KBM-7 (cell line): Measurements from ENCODE around the gene FAM81A.
A peak's percentile ranks its signal among the peaks of the same experiment; 100 is the strongest.

Experiments
- DNase-seq: peaks from one replicate; pipeline ENCODE4 v3.0.0-alpha.2; 2015
- in situ Hi-C: fragments of 300-500 bp; cut with MboI; formaldehyde crosslinking; loops from 2 replicates; pipeline ENCODE4 v1.14.3; 2020; ENCODE audit warnings: low sequenced_read_pairs, low pct_unique_long_range_greater_than_20kb, mixed read lengths

FAM81A gene

DNA sequence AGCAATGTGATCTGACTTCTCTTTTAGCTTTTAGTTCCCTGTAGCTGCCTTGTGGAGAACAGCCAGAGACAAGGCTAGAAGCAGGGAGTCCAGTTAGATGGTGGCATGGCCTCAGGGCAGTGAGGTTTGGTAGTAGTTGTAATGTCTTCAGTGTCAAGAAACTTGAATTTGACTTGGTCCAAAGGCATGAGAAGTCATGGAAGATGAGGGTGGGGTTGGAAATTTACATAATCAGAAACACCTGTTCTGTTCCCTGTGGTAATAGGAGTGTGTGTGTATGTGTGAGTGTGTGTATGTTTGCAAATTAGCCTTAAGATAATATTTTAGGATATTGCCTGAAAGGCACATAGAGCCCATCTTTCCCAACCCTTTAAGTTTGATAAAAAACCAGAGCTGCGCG lies 118.4 kb downstream of the FAM81A start:
- in situ Hi-C loops = no loop called here
- DNase-seq = no peak

DNA sequence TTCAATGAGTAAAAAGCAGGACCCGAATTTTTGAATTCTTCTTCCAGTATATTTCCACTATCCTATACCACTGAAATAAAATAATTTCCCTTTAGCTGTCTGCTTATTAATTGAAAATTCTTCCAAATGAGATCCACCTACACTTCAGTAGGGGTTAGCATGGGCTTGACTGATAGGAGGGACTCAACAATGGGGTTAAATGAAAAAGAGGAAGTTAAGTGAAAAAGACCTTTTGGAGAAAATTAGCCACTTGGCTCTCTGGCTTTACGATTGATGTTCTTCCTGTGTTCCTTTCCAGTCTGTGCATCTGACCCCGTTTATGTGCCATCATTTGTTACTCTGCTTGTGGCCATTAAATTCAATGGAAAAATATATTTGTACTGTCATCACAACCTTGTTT lies 119.6 kb downstream of the FAM81A start:
- peak; percentile 50 for DNase-seq

DNA sequence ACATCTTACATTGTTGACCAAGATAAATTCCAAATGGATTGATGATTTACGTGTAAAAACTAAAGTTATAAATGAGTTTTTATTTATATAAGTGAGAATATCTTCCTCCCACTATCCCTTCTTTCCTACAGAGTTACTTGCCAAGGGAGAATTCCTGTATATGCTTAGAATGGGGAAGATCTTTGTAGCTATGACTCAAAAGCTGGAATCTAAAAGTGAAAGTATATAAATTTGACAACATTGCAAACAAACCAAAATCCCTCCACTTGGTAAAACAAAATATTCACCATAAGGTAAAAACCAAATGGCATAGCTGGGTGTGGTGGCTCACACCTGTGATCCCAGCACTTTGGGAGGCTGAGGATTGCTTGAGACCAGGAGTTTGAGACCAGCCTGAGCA lies 120.9 kb downstream of the FAM81A start:
- in situ Hi-C loops = no loop called here
- DNase-seq = no peak

More for the DNA sequence above, 119.6 kb downstream of the FAM81A start:
- in situ Hi-C loops = no loop called here

DNA sequence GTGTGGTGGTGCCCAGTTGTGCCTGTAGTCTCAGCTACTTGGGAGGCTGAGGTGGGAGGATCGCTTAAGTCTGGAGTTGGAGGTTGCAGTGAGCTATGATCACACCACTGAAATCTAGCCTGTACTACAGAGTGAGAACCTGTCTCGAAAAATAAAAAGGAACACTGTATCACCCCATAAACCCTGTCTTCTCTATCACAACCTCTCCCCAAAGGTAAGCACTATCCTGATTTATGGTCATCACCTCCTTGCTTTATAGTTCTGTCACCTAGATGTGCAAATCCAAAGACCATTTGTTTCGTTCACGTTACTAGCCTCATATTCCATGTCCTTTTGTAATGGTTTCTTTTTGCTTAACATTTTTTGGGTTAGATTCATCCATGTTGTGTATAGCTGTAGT lies 123.6 kb downstream of the FAM81A start:
- no peak for DNase-seq
- in situ Hi-C loops = no loop called here

DNA sequence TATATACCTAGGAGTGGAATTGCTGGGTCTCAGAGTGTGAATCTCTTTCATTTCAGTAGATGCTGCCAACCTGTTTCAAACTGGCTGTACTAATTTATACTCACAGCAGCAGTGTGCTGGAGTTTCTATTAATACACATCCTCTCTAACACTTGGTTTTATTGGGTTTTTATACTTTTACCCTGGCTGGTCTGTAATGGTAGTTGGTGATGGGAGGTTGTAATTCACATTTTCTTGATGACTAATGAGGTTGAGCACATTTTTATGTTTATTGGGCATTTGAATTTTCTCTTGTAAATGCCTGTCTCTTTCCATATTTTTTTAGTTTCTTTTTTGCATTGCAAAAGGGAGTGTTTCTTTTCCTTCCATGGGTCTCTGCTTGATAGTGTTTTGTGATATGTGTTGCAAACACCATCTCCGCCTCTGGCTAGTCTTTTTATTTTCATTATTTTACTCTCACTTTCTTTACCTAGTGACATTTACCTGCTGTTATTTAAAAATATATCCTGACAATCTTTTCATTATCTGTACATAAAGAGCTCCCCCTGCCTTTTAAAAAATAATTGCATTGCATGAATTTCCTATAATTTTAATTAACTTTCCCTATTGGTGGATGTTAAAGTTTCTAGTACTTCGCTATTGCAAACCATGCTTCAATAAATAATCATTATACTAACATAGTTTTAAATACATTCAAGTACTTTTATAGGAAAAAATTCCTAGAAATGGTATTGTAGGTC lies 124.6 kb downstream of the FAM81A start:
- no peak for DNase-seq
- in situ Hi-C loops = no loop called here

DNA sequence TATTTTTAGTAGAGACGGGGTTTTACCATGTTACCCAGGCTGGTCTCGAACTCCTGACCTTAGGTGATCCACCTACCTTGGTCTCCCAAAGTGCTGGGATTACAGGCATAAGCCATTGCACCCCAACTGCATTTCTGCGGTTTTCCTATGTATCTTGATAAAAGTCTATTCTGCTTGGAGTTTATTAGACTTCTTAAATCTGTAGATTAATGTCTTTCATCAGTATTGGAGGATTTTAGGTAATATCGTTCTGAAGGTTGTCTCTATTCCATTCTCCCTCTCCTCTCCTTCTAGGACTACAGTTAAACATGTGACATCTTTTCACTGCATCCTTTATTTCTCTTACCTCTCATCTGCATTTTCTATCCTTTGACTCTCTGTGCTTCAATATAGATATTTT lies 127.3 kb downstream of the FAM81A start:
- no peak for DNase-seq
- in situ Hi-C loops = no loop called here

DNA sequence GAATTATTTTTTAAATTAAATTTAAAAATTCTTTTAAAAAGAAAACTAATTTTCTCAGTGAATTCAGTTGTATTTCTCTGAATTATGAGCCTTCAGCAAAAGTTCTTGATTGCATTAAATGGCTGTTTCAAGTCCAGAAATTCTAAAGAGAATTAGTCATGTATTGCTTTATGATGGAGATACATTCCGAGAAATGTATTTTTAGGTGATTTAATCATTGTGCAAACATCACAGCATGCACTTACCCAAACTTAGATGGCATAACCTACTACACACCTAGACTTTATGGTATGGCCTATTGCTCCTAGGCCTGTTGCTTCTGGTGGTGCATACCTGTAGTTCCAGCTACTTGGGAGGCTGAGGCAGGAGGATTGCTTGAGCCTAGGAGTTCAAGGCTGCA lies 129.3 kb downstream of the FAM81A start:
- no peak for DNase-seq

DNA sequence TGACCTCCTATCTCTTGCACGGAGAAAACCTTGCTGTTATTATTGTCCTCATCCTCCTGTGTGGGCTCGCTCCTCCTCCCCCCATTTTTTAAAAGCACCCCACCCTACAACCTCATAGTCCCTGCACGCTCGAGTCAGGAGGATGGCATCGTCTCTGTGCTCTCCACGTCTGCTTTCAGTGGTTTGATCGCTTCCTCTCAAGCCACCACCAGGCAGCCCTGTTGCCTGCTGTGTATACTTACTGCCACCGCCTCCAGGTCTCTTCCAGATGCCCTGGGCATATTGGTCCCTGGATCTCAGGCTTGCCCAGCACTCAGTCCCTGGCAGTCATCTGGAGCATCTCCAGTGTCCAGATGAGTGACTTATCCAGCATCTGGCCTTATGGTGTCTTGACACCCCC lies 131.5 kb downstream of the FAM81A start:
- in situ Hi-C loops = no loop called here

More for the DNA sequence above, 129.3 kb downstream of the FAM81A start:
- in situ Hi-C loops = no loop called here

DNA sequence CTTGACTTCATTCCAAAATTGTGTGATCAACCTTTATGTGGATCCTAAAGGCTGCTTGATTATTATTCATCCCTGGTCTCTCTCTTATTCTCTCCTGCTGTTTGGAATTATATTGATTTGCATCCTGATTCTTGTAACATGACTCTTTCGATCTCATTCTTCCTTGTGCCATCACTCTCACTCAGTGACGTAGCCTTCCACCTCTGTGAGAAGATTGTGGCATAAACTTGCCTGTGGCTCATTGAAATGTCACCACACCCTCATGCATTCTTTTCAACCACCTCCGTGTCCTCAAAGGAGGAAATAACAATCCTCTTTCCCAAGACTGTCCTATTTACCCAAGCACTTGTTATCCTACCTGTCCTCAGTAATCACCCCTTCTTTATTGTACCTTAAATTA lies 132.3 kb downstream of the FAM81A start:
- in situ Hi-C loops = no loop called here
- no peak for DNase-seq

More for the DNA sequence above, 131.5 kb downstream of the FAM81A start:
- DNase-seq = no peak

DNA sequence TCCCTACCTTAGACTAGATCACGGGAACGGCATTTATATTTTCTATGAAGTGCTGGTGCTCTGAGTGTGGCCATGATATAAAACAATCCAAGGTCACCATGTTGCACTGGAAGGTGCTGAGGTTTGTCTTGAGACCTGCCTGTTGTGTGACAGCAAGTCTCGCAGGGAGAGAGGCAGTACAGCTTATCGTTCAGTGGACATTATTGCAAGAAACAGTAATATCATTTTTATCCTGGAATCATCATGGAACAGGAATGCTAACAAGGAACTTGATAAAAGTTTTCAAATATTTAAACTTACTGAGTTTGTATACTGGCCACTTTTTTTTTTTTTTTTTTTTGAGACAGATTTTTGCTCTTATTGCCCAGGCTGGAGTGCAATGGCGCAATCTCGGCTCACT lies 133.6 kb downstream of the FAM81A start:
- DNase-seq = no peak
- in situ Hi-C loops = no loop called here
